Rectal smooth muscle tissue (tissue), 1 donor: ENCODE measurements around the gene EGF.

Experiments used
- H3K27ac ChIP-seq: one replicate; pipeline ENCODE4 v1.7.0; 2013; ENCODE audit warnings: low read depth, low read length, inconsistent platforms
- H3K27me3 ChIP-seq: one replicate; pipeline ENCODE4 v1.7.0; 2013; ENCODE audit warnings: low read length; ENCODE audit not compliant: control insufficient read depth, insufficient read depth
- H3K36me3 ChIP-seq: one replicate; pipeline ENCODE4 v1.7.0; 2013; ENCODE audit warnings: low read length; ENCODE audit not compliant: control insufficient read depth, insufficient read depth
- H3K4me1 ChIP-seq: one replicate; pipeline ENCODE4 v1.7.0; 2013; ENCODE audit warnings: low read length; ENCODE audit not compliant: control insufficient read depth, insufficient read depth
- H3K4me3 ChIP-seq: one replicate; pipeline ENCODE4 v1.7.0; 2013; ENCODE audit warnings: low read length
- H3K9ac ChIP-seq: one replicate; pipeline ENCODE4 v1.7.0; 2013; ENCODE audit warnings: low read length

The EGF gene

GRCh38 chr4:109990261-109991257 is 77.9 kb downstream of the EGF start:
- H3K9ac ChIP-seq = no peak overlapping the region
- no peak overlapping the region for H3K27ac ChIP-seq
- no peaks in the 10 kb centered on the region for H3K27me3 ChIP-seq
- H3K4me1 ChIP-seq = no peaks in the 10 kb centered on the region
- no peak overlapping the region for H3K4me3 ChIP-seq
- H3K36me3 ChIP-seq = no peaks in the 10 kb centered on the region

- H3K9ac ChIP-seq = no peak overlapping the region
- no peak overlapping the region for H3K4me3 ChIP-seq
- H3K4me1 ChIP-seq = no peaks in the 10 kb centered on the region
- no peaks in the 10 kb centered on the region for H3K27me3 ChIP-seq
- no peaks in the 10 kb centered on the region for H3K36me3 ChIP-seq
- H3K27ac ChIP-seq = no peak overlapping the region
These were observed 80.4 kb downstream of the EGF start for GRCh38 chr4:109993116-109993515.

GRCh38 chr4:109994415-109994827 is 81.7 kb downstream of the EGF start:
- no peaks in the 10 kb centered on the region for H3K36me3 ChIP-seq
- H3K4me3 ChIP-seq = no peak overlapping the region
- H3K9ac ChIP-seq = no peak overlapping the region
- H3K27ac ChIP-seq = no peak overlapping the region
- H3K27me3 ChIP-seq = no peaks in the 10 kb centered on the region
- no peaks in the 10 kb centered on the region for H3K4me1 ChIP-seq

DNA sequence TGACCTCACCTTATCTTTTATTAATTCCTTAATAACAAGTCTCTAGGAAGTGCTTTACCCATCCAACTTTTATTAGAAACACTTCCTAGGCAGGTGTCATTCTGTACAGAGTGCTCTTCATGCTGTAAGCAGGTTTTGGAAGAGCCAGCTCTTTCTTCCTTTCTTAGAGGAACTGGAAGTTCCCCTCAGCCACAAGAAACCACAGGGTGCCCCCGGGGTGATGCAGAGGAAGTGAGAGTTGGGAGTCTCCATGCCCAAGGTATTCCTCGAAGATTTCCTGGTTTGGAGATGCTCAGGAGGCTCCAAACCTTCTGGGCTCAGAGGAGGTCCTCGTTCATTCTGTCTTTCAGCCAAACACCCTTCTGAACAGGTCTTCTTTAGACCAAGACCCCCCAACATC is 83.8 kb downstream of the EGF start:
- no peak overlapping the region for H3K27ac ChIP-seq
- H3K27me3 ChIP-seq = no peaks in the 10 kb centered on the region
- H3K9ac ChIP-seq = no peak overlapping the region
- no peak overlapping the region for H3K4me3 ChIP-seq
- no peaks in the 10 kb centered on the region for H3K4me1 ChIP-seq
- no peaks in the 10 kb centered on the region for H3K36me3 ChIP-seq

DNA sequence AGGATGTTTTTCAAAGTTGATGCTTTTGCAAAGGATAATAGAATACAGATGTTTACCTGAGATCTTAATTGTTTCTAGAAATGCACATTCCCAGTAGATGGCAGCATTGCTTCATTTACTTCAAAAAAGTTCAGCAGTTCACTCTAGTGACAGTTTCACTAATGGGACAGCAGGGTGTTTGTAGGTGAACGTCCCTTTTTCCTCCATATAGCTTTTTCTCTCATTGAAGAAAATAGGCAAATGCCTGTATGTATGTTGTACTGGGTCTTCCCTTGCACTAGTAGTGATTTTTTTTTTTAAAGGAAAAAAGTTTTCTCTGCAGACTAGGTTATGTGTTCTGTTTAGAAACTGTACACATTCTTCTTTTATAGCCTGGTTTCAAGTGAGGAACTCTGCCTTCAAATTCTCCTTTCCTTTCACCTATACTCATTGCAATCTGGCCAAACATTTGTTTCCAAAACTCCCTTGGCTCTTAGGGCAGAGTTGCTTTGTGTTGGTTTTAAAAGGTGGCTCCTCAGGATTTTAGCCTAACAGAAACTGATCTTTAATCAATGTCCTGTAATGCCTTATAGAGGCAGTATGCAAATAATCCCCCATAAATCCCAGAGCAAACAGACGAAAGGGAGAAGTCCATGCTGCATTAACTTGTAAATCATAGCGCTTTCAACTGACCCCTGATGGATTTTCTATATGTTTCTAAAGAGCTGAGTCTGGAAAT is 86.3 kb downstream of the EGF start:
- no peaks in the 10 kb centered on the region for H3K36me3 ChIP-seq
- H3K27ac ChIP-seq = no peak overlapping the region
- H3K4me1 ChIP-seq = no peaks in the 10 kb centered on the region
- no peaks in the 10 kb centered on the region for H3K27me3 ChIP-seq
- H3K4me3 ChIP-seq = no peak overlapping the region
- H3K9ac ChIP-seq = no peak overlapping the region

DNA sequence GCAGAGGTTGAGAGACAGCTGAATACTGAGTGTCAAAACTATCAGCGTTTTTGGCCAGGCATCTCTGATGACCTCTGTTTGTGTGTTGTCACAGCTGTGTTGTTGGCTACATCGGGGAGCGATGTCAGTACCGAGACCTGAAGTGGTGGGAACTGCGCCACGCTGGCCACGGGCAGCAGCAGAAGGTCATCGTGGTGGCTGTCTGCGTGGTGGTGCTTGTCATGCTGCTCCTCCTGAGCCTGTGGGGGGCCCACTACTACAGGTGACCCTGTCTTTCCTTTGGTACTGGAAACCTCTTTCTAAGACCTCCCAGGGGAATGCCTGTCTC is 86.9 kb downstream of the EGF start:
- Histone ChIP-seq H3K27ac (no peak overlapping the region), H3K9ac (no peak overlapping the region), H3K36me3 (no peaks in the 10 kb centered on the region), H3K4me3 (no peak overlapping the region), H3K27me3 (no peaks in the 10 kb centered on the region), H3K4me1 (no peaks in the 10 kb centered on the region)

- Histone ChIP-seq H3K27ac (no peak overlapping the region), H3K9ac (no peak overlapping the region), H3K27me3 (no peaks in the 10 kb centered on the region), H3K4me1 (no peaks in the 10 kb centered on the region), H3K4me3 (no peak overlapping the region), H3K36me3 (no peaks in the 10 kb centered on the region)
These were observed 89.6 kb downstream of the EGF start for GRCh38 chr4:110002326-110002725.

GRCh38 chr4:110003401-110004187 is 90.9 kb downstream of the EGF start:
- H3K4me3 ChIP-seq = no peak overlapping the region
- H3K27ac ChIP-seq = no peak overlapping the region
- no peaks in the 10 kb centered on the region for H3K27me3 ChIP-seq
- H3K4me1 ChIP-seq = no peaks in the 10 kb centered on the region
- no peaks in the 10 kb centered on the region for H3K36me3 ChIP-seq
- H3K9ac ChIP-seq = no peak overlapping the region

DNA sequence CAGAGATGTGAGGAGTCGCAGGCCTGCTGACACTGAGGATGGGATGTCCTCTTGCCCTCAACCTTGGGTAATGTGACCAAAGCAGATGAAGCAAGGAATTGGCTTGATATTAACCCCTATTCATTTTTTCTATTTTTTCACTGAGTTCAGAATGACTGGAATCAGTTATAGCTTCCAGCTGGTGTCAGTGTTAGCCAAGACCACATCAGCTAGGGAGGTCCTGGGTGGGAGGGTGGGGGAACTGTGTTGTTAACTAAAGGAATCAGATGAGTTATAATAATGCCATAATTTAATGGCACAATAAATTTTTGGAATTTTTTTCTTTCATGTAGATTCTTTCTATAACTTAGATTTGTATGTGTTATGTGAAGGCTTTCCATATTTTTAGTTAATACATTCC is 91.9 kb downstream of the EGF start:
- H3K9ac ChIP-seq = no peak overlapping the region
- no peaks in the 10 kb centered on the region for H3K36me3 ChIP-seq
- no peak overlapping the region for H3K4me3 ChIP-seq

GRCh38 chr4:110005461-110006056 is 92.9 kb downstream of the EGF start:
- Histone ChIP-seq H3K4me3 (no peak overlapping the region), H3K9ac (no peak overlapping the region), H3K4me1 (no peaks in the 10 kb centered on the region), H3K27me3 (no peaks in the 10 kb centered on the region), H3K36me3 (no peaks in the 10 kb centered on the region), H3K27ac (no peak overlapping the region)

More for the DNA sequence above, 91.9 kb downstream of the EGF start:
- no peak overlapping the region for H3K27ac ChIP-seq
- no peaks in the 10 kb centered on the region for H3K27me3 ChIP-seq
- no peaks in the 10 kb centered on the region for H3K4me1 ChIP-seq

- Histone ChIP-seq H3K4me1 (no peaks in the 10 kb centered on the region), H3K27ac (no peak overlapping the region), H3K4me3 (no peak overlapping the region), H3K27me3 (no peaks in the 10 kb centered on the region), H3K36me3 (no peaks in the 10 kb centered on the region), H3K9ac (no peak overlapping the region)
These were observed 94.5 kb downstream of the EGF start for GRCh38 chr4:110007217-110007616.

- Histone ChIP-seq H3K27ac (no peak overlapping the region), H3K36me3 (no peaks in the 10 kb centered on the region)
These were observed 95.9 kb downstream of the EGF start for GRCh38 chr4:110008540-110008939.

More at GRCh38 chr4:110008540-110008939, 95.9 kb downstream of the EGF start:
- Histone ChIP-seq H3K27me3 (no peaks in the 10 kb centered on the region), H3K4me1 (no peaks in the 10 kb centered on the region), H3K4me3 (no peak overlapping the region), H3K9ac (no peak overlapping the region)
